ENCODE data around the gene CPHXL2.

DNA sequence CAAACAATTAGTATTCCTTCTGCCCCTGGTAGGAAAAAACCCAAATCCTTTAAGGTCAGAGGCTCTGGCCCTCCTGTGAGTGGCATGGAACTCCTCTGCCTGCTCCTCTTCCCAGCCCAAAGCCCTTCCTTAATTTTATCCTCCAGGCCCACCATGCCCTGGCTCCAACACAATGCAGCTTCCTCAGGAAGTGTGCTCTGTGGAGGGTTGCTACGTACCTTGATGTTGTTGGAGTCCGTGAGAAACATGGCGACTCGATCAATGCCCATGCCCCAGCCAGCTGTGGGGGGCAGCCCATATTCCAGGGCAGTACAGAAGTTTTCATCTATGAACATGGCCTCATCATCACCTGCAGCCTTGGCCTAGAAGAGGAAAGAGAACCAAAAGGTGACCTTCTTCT, 48.5 kb downstream of the CPHXL2 start:
- TF ChIP-seq, protein P1, sequence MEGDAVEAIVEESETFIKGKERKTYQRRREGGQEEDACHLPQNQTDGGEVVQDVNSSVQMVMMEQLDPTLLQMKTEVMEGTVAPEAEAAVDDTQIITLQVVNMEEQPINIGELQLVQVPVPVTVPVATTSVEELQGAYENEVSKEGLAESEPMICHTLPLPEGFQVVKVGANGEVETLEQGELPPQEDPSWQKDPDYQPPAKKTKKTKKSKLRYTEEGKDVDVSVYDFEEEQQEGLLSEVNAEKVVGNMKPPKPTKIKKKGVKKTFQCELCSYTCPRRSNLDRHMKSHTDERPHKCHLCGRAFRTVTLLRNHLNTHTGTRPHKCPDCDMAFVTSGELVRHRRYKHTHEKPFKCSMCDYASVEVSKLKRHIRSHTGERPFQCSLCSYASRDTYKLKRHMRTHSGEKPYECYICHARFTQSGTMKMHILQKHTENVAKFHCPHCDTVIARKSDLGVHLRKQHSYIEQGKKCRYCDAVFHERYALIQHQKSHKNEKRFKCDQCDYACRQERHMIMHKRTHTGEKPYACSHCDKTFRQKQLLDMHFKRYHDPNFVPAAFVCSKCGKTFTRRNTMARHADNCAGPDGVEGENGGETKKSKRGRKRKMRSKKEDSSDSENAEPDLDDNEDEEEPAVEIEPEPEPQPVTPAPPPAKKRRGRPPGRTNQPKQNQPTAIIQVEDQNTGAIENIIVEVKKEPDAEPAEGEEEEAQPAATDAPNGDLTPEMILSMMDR (conservative IDR thresholded peaks at IDR 0.05; ENCODE audit: low read depth, low read length), result no peak
- TF ChIP-seq EZH2 (IDR thresholded peaks at IDR 0.05; ENCODE audit: low read length, unreplicated experiment) (no peak), EZH2phosphoT487 (IDR thresholded peaks at IDR 0.05; ENCODE audit: borderline replicate concordance, low read length) (no peak)
